SK-N-SH treated with all-trans-retinoic acid at 6 μM for 48 hours (cell line): Measurements from ENCODE around the gene CCDC102A.

ENCODE experiments used
- BACH2 ChIP-seq: fragments of 250-450 bp; sonication (Bioruptor Pico); IDR thresholded peaks from 2 replicates; pipeline ENCODE4 v1.9.0; 2021; ENCODE audit warnings: mild to moderate bottlenecking, borderline replicate concordance
- CREB5 ChIP-seq: fragments of 250-450 bp; sonication (Bioruptor Pico); IDR thresholded peaks from 2 replicates; pipeline ENCODE4 v1.5.1; 2020; ENCODE audit warnings: low read depth, mild to moderate bottlenecking, moderate library complexity
- CSDC2 ChIP-seq: fragments of 250-450 bp; sonication (Bioruptor Pico); IDR thresholded peaks from 2 replicates; pipeline ENCODE4 v1.5.0; 2020; ENCODE audit warnings: mild to moderate bottlenecking, moderate library complexity
- GLIS3 ChIP-seq: fragments of 250-450 bp; sonication (Bioruptor Pico); IDR thresholded peaks from 2 replicates; pipeline ENCODE4 v1.5.0; 2020; ENCODE audit warnings: mild to moderate bottlenecking, moderate library complexity
- OSR1 ChIP-seq: fragments of 250-450 bp; sonication (Bioruptor Pico); IDR thresholded peaks from 2 replicates; pipeline ENCODE4 v1.8.0; 2022; ENCODE audit warnings: moderate library complexity, mild to moderate bottlenecking, inconsistent platforms
- PPARA ChIP-seq: fragments of 250-450 bp; sonication (Bioruptor Pico); IDR thresholded peaks from 2 replicates; pipeline ENCODE4 v1.5.0; 2020; ENCODE audit warnings: mild to moderate bottlenecking, borderline replicate concordance
- RARB ChIP-seq: fragments of 250-450 bp; sonication (Bioruptor Pico); IDR thresholded peaks from 2 replicates; pipeline ENCODE4 v1.8.0; 2021; ENCODE audit warnings: mild to moderate bottlenecking, moderate library complexity
- SNAI2 ChIP-seq: fragments of 250-450 bp; sonication (Bioruptor Pico); IDR thresholded peaks from 2 replicates; pipeline ENCODE4 v1.5.0; 2020; ENCODE audit warnings: mild to moderate bottlenecking, moderate library complexity
- TCF4 ChIP-seq: fragments of 250-450 bp; sonication (Bioruptor Pico); IDR thresholded peaks from 2 replicates; pipeline ENCODE4 v1.8.0; 2021; ENCODE audit warnings: mild to moderate bottlenecking, moderate library complexity, borderline replicate concordance
- TSHZ2 ChIP-seq: fragments of 250-450 bp; sonication (Bioruptor Pico); IDR thresholded peaks from 2 replicates; pipeline ENCODE4 v1.5.0; 2020; ENCODE audit warnings: mild to moderate bottlenecking, moderate library complexity
- ZC3H10 ChIP-seq: fragments of 250-450 bp; sonication (Bioruptor Pico); IDR thresholded peaks from 2 replicates; pipeline ENCODE4 v1.5.1; 2021; ENCODE audit warnings: mild to moderate bottlenecking, moderate library complexity
- ZFP3 ChIP-seq: fragments of 250-450 bp; sonication (Bioruptor Pico); IDR thresholded peaks from 2 replicates; pipeline ENCODE4 v1.5.0; 2020; ENCODE audit warnings: mild to moderate bottlenecking, moderate library complexity
- TF ChIP-seq, protein P1 (sequence below): fragments of 250-450 bp; sonication (Bioruptor Pico); IDR thresholded peaks from 2 replicates; pipeline ENCODE4 v1.8.0; 2020; ENCODE audit warnings: mild to moderate bottlenecking, moderate library complexity, borderline replicate concordance

DNA sequence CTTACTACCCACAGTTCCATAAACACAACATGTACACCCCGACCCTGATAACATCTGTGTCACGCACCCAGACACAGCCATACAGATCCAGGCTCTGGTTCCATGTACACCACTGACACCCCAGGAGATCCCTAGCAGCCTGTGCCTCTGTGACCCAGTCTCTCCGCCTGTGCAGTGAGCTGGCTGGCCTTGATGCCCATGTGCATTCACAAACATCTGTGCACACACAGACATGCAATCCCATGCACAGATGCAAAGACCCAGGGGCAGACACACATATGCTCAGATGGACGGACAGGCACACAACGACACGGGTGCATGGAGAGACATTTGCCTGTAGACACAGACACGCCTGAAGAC lies 4.1 kb downstream of the CCDC102A start:
- TF ChIP-seq PPARA (CRISPR knock-in tag) (no peak), OSR1 (CRISPR knock-in tag) (no peak), CSDC2 (no peak), BACH2 (CRISPR knock-in tag) (no peak), GLIS3 (CRISPR knock-in tag) (no peak), ZC3H10 (CRISPR knock-in tag) (no peak), TSHZ2 (CRISPR knock-in tag) (no peak), SNAI2 (CRISPR knock-in tag) (no peak), RARB (CRISPR knock-in tag) (no peak), ZFP3 (no peak), CREB5 (CRISPR knock-in tag) (no peak), TCF4 (no peak)
- TF ChIP-seq, protein P1, sequence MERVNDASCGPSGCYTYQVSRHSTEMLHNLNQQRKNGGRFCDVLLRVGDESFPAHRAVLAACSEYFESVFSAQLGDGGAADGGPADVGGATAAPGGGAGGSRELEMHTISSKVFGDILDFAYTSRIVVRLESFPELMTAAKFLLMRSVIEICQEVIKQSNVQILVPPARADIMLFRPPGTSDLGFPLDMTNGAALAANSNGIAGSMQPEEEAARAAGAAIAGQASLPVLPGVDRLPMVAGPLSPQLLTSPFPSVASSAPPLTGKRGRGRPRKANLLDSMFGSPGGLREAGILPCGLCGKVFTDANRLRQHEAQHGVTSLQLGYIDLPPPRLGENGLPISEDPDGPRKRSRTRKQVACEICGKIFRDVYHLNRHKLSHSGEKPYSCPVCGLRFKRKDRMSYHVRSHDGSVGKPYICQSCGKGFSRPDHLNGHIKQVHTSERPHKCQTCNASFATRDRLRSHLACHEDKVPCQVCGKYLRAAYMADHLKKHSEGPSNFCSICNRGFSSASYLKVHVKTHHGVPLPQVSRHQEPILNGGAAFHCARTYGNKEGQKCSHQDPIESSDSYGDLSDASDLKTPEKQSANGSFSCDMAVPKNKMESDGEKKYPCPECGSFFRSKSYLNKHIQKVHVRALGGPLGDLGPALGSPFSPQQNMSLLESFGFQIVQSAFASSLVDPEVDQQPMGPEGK = no peak
